GM19467 (cell line): ENCODE data around the gene IMP4.

Experiments
- ATAC-seq: cut with Tn5 transposase; IDR thresholded peaks from one replicate; pipeline ENCODE4 v1.9.1; 2021; ENCODE audit warnings: mild to moderate bottlenecking, moderate library complexity; ENCODE audit not compliant: unreplicated experiment

IMP4 gene

GRCh38 chr2:130355578-130356431 is 13.1 kb downstream of the IMP4 start, which contains the start of gene PTPN18:
Gene PTPN18, plus strand, starts transcription at chr2:130356056. Its CDS starts 52 bp downstream, at chr2:130356108.
- ATAC-seq, result peak; percentile 89

GRCh38 chr2:130357864-130358263 is 15.2 kb downstream of the IMP4 start:
- ATAC-seq, result no peak

- no peak for ATAC-seq
These were observed 16.0 kb downstream of the IMP4 start for GRCh38 chr2:130358420-130359350.

GRCh38 chr2:130359466-130359865 is 16.8 kb downstream of the IMP4 start:
- no peak for ATAC-seq

- no peak for ATAC-seq
These were observed 20.8 kb downstream of the IMP4 start for GRCh38 chr2:130363479-130363878.

- no peak for ATAC-seq
These were observed 22.4 kb downstream of the IMP4 start for GRCh38 chr2:130365075-130365474.

- no peak for ATAC-seq
These were observed 23.3 kb downstream of the IMP4 start for GRCh38 chr2:130365963-130366362.

- ATAC-seq, result no peak
These were observed 24.0 kb downstream of the IMP4 start for GRCh38 chr2:130366720-130367119.

- ATAC-seq, result no peak
These were observed 26.1 kb downstream of the IMP4 start for GRCh38 chr2:130368786-130369185.

- ATAC-seq, result no peak
These were observed 26.7 kb downstream of the IMP4 start for GRCh38 chr2:130369311-130369964.

- ATAC-seq, result no peak
These were observed 27.3 kb downstream of the IMP4 start for GRCh38 chr2:130369965-130370341.

GRCh38 chr2:130370490-130370889 is 27.8 kb downstream of the IMP4 start:
- no peak for ATAC-seq

GRCh38 chr2:130371723-130372054 is 29.0 kb downstream of the IMP4 start:
- peak; percentile 22 for ATAC-seq

- ATAC-seq, result peak; percentile 77
These were observed 29.5 kb downstream of the IMP4 start for GRCh38 chr2:130372055-130372832.

GRCh38 chr2:130372833-130373807 is 30.4 kb downstream of the IMP4 start:
- ATAC-seq, result no peak

GRCh38 chr2:130373808-130374365 is 31.2 kb downstream of the IMP4 start:
- no peak for ATAC-seq

GRCh38 chr2:130374587-130375290 is 32.0 kb downstream of the IMP4 start:
- no peak for ATAC-seq
